ENCODE measurements around the gene SLC16A13. TPM values are rescaled to one million over a fixed set of nuclear protein-coding genes. Genes with fewer than 3 reads are reported as not detected.

SLC16A13 gene
- total and polyA plus RNA-seq, 2 experiments from 2014 or later: 6.2 to 18.8 TPM

GRCh38 chr17:7014261-7014994 is 21.4 kb upstream of the SLC16A13 start:
- Histone ChIP-seq H3K79me2 (peaks cover 41% of the 10 kb centered on the region), H3K9me2 (replicated peaks; ENCODE audit: insufficient read depth) (no peaks in the 10 kb centered on the region), H3K4me1 (ENCODE audit: insufficient read depth) (peaks cover 12% of the 10 kb centered on the region), H3K4me2 (peak overlapping the region; percentile 90), H2AFZ (peak overlapping the region; percentile 27), H3K36me3 (replicated peaks; ENCODE audit: insufficient read depth, low read depth) (no peaks in the 10 kb centered on the region), H3K27me3 (no peaks in the 10 kb centered on the region), H3K27ac (peak overlapping the region; percentile 99), H3K4me3 (peak overlapping the region; percentile 93), H3K9me3 (ENCODE audit: low read depth) (no peaks in the 10 kb centered on the region), H4K20me1 (ENCODE audit: insufficient read depth, poor library complexity, severe bottlenecking) (no peaks in the 10 kb centered on the region)
- peak; percentile 99 for DNase-seq (ENCODE audit: low spot score)
- TF ChIP-seq EZH2phosphoT487 (IDR thresholded peaks at IDR 0.05; ENCODE audit: low read depth, severe bottlenecking, unreplicated experiment): no peak
- TF ChIP-seq CTCF (IDR thresholded peaks at IDR 0.05; ENCODE audit: poor library complexity): peak; percentile 80
- 3% methylated on average over 46 of the region's 75 CpGs for WGBS (ENCODE audit: low lambda C conversion rate, missing lambda C conversion rate)

GRCh38 chr17:7014995-7015958 is 20.5 kb upstream of the SLC16A13 start:
- Histone ChIP-seq H4K20me1 (ENCODE audit: insufficient read depth, poor library complexity, severe bottlenecking) (no peaks in the 10 kb centered on the region), H3K4me3 (peak overlapping the region; percentile 30), H3K27me3 (no peaks in the 10 kb centered on the region), H3K9me2 (replicated peaks; ENCODE audit: insufficient read depth) (no peaks in the 10 kb centered on the region), H3K9me3 (ENCODE audit: low read depth) (no peaks in the 10 kb centered on the region), H2AFZ (peak overlapping the region; percentile 67), H3K4me1 (ENCODE audit: insufficient read depth) (peaks cover 12% of the 10 kb centered on the region), H3K36me3 (replicated peaks; ENCODE audit: insufficient read depth, low read depth) (no peaks in the 10 kb centered on the region), H3K79me2 (peaks cover 33% of the 10 kb centered on the region), H3K27ac (peak overlapping the region; percentile 99), H3K4me2 (peak overlapping the region; percentile 90)
- no peak for TF ChIP-seq EZH2 (IDR thresholded peaks at IDR 0.05; ENCODE audit: borderline replicate concordance)
- TF ChIP-seq EZH2phosphoT487 (IDR thresholded peaks at IDR 0.05; ENCODE audit: low read depth, severe bottlenecking, unreplicated experiment): no peak
- TF ChIP-seq CTCF (IDR thresholded peaks at IDR 0.05; ENCODE audit: poor library complexity): no peak
- WGBS (ENCODE audit: low lambda C conversion rate, missing lambda C conversion rate): 32% methylated on average over 39 of the region's 56 CpGs
- peak; percentile 59 for DNase-seq (ENCODE audit: low spot score)

- Histone ChIP-seq H3K4me3 (no peak overlapping the region), H3K9me2 (replicated peaks; ENCODE audit: insufficient read depth) (no peaks in the 10 kb centered on the region), H3K27ac (no peak overlapping the region), H3K27me3 (no peaks in the 10 kb centered on the region), H4K20me1 (ENCODE audit: insufficient read depth, poor library complexity, severe bottlenecking) (no peaks in the 10 kb centered on the region), H2AFZ (no peak overlapping the region), H3K9me3 (ENCODE audit: low read depth) (no peaks in the 10 kb centered on the region), H3K79me2 (peaks cover 21% of the 10 kb centered on the region), H3K4me2 (no peak overlapping the region), H3K36me3 (replicated peaks; ENCODE audit: insufficient read depth, low read depth) (no peaks in the 10 kb centered on the region), H3K4me1 (ENCODE audit: insufficient read depth) (peaks cover 7% of the 10 kb centered on the region)
- no peak for TF ChIP-seq CTCF (IDR thresholded peaks at IDR 0.05; ENCODE audit: poor library complexity)
- TF ChIP-seq EZH2 (IDR thresholded peaks at IDR 0.05; ENCODE audit: borderline replicate concordance): no peak
- no peak for TF ChIP-seq EZH2phosphoT487 (IDR thresholded peaks at IDR 0.05; ENCODE audit: low read depth, severe bottlenecking, unreplicated experiment)
- WGBS (ENCODE audit: low lambda C conversion rate, missing lambda C conversion rate): 91% methylated on average over 3 of the region's 3 CpGs
- no peak for DNase-seq (ENCODE audit: low spot score)
These were observed 19.4 kb upstream of the SLC16A13 start for GRCh38 chr17:7016418-7016817.

Data from hepatocyte (in vitro differentiated cells).